ENCODE measurements around the gene PNPLA6. TPM values are rescaled to one million over a fixed set of nuclear protein-coding genes. Genes with fewer than 3 reads are reported as not detected.

PNPLA6 gene
- total and polyA plus RNA-seq, 9 of the 15 experiments (the other 6 are each of a cell fraction or from before 2014, with no cell fraction given), result 0.07 to 30.2 (median 8.3) TPM

GRCh38 chr19:7534531-7535046 is 928 bp upstream of the PNPLA6 start (continued):
- peak; percentile 62 for TF ChIP-seq CTCFL (IDR thresholded peaks at IDR 0.05; ENCODE audit: borderline replicate concordance, insufficient read depth, low read depth, low read length, poor library complexity, severe bottlenecking)
- no peak for TF ChIP-seq STAG1 (CRISPR knock-in tag; IDR thresholded peaks at IDR 0.05; ENCODE audit: borderline replicate concordance)
- TF ChIP-seq ZNF232 (CRISPR knock-in tag; IDR thresholded peaks at IDR 0.05), result 0 out of 2 replicates have a peak, but pooled peaks have one; percentile 30
- peak in 1 of 2 experiments; percentile 43; a peak in 1 of 4 replicates for TF ChIP-seq RCOR1 (IDR thresholded peaks at IDR 0.05; ENCODE audit: borderline replicate concordance in 1 of 2, low read depth in 2 of 2, low read length in 2 of 2)
- peak in 1 of 2 experiments; percentile 14; a peak in 1 of 4 replicates for TF ChIP-seq RAD21 (CRISPR knock-in tag; conservative IDR thresholded peaks at IDR 0.05 in 1 of 2, IDR thresholded peaks at IDR 0.05 in 1 of 2)
- TF ChIP-seq ATF7 (IDR thresholded peaks at IDR 0.05), result 0 out of 2 replicates have a peak, but pooled peaks have one; percentile 15
- TF ChIP-seq BRF2 (IDR thresholded peaks at IDR 0.05; ENCODE audit: borderline replicate concordance, insufficient read depth, insufficient read length), result no peak
- no peak for TF ChIP-seq CEBPB (tag; IDR thresholded peaks at IDR 0.05)
- TF ChIP-seq CTBP1 (IDR thresholded peaks at IDR 0.05; ENCODE audit: borderline replicate concordance), result peak; percentile 37
- TF ChIP-seq SMARCE1 (IDR thresholded peaks at IDR 0.05), result no peak
- TF ChIP-seq HDAC2 (IDR thresholded peaks at IDR 0.05), result peak; percentile 14; the same call in 1 of the 2 replicates
